ENCODE data around the gene PRKG2.

The PRKG2 gene

GRCh38 chr4:81038636-81039350, 176.2 kb downstream of the PRKG2 start:
- DNase-seq (ENCODE audit: low spot score): no peak
